Stimulated activated naive CD8-positive, alpha-beta T cell treated with anti-CD3 and anti-CD28 coated beads, Interleukin-15, Interleukin-2, amounts not matched to agents 100 ng/mL and 50 ng/mL, for 24 hours (primary cell): Measurements from ENCODE around the gene MAST4.
"Not testable (repeated sequence)": the region's sequence is repeated elsewhere in the genome, so short reads cannot be mapped to it uniquely, and the experiment has no call there.

Source experiments
- H3K27ac Mint-ChIP-seq: one replicate; pipeline ENCODE4 v1.8.0; 2021; ENCODE audit warnings: mild to moderate bottlenecking, mixed read lengths
- H3K27me3 Mint-ChIP-seq: one replicate; pipeline ENCODE4 v1.8.0; 2021; ENCODE audit warnings: mixed read lengths
- H3K36me3 Mint-ChIP-seq: one replicate; pipeline ENCODE4 v1.8.0; 2021; ENCODE audit warnings: low read depth, mixed read lengths
- H3K4me1 Mint-ChIP-seq: one replicate; pipeline ENCODE4 v1.8.0; 2021; ENCODE audit warnings: low read depth, mixed read lengths
- H3K4me3 Mint-ChIP-seq: one replicate; pipeline ENCODE4 v1.8.0; 2021; ENCODE audit warnings: mild to moderate bottlenecking, mixed read lengths
- H3K9me3 Mint-ChIP-seq: one replicate; pipeline ENCODE4 v1.8.0; 2021; ENCODE audit warnings: mixed read lengths

Gene MAST4

GRCh38 chr5:66747607-66748006 lies 151.4 kb downstream of the MAST4 start:
- Mint-ChIP-seq H3K36me3 (no peaks in the 10 kb centered on the region), H3K4me1 (peaks cover 8% of the 10 kb centered on the region), H3K27me3 (peaks cover 13% of the 10 kb centered on the region), H3K9me3 (no peaks in the 10 kb centered on the region), H3K4me3 (no peak overlapping the region), H3K27ac (no peak overlapping the region)

DNA sequence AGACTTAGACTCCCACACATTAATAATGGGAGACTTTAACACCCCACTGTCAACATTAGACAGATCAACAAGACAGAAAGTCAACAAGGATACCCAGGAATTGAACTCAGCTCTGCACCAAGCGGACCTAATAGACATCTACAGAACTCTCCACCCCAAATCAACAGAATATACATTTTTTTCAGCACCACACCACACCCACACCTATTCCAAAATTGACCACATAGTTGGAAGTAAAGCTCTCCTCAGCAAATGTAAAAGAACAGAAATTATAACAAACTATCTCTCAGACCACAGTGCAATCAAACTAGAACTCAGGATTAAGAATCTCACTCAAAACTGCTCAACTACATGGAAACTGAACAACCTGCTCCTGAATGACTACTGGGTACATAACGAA lies 156.5 kb downstream of the MAST4 start:
- not testable (repeated sequence) for H3K4me3 Mint-ChIP-seq, H3K27ac Mint-ChIP-seq, H3K36me3 Mint-ChIP-seq, H3K9me3 Mint-ChIP-seq, H3K4me1 Mint-ChIP-seq
- peaks cover 11% of the 10 kb centered on the region for H3K27me3 Mint-ChIP-seq

GRCh38 chr5:66757219-66757833 lies 161.1 kb downstream of the MAST4 start:
- H3K36me3 Mint-ChIP-seq = no peaks in the 10 kb centered on the region

GRCh38 chr5:66757834-66758371 lies 161.7 kb downstream of the MAST4 start:
- Mint-ChIP-seq H3K36me3 (no peaks in the 10 kb centered on the region), H3K4me1 (no peaks in the 10 kb centered on the region), H3K4me3 (no peak overlapping the region), H3K27ac (no peak overlapping the region), H3K9me3 (no peaks in the 10 kb centered on the region), H3K27me3 (peaks cover 26% of the 10 kb centered on the region)

More at GRCh38 chr5:66757219-66757833, 161.1 kb downstream of the MAST4 start:
- no peaks in the 10 kb centered on the region for H3K4me1 Mint-ChIP-seq
- H3K9me3 Mint-ChIP-seq = no peaks in the 10 kb centered on the region
- no peak overlapping the region for H3K4me3 Mint-ChIP-seq
- no peak overlapping the region for H3K27ac Mint-ChIP-seq
- peaks cover 26% of the 10 kb centered on the region for H3K27me3 Mint-ChIP-seq

GRCh38 chr5:66769030-66769733 lies 173.0 kb downstream of the MAST4 start:
- Mint-ChIP-seq H3K4me3 (no peak overlapping the region), H3K4me1 (no peaks in the 10 kb centered on the region), H3K9me3 (no peaks in the 10 kb centered on the region), H3K27ac (no peak overlapping the region), H3K27me3 (no peaks in the 10 kb centered on the region), H3K36me3 (no peaks in the 10 kb centered on the region)

DNA sequence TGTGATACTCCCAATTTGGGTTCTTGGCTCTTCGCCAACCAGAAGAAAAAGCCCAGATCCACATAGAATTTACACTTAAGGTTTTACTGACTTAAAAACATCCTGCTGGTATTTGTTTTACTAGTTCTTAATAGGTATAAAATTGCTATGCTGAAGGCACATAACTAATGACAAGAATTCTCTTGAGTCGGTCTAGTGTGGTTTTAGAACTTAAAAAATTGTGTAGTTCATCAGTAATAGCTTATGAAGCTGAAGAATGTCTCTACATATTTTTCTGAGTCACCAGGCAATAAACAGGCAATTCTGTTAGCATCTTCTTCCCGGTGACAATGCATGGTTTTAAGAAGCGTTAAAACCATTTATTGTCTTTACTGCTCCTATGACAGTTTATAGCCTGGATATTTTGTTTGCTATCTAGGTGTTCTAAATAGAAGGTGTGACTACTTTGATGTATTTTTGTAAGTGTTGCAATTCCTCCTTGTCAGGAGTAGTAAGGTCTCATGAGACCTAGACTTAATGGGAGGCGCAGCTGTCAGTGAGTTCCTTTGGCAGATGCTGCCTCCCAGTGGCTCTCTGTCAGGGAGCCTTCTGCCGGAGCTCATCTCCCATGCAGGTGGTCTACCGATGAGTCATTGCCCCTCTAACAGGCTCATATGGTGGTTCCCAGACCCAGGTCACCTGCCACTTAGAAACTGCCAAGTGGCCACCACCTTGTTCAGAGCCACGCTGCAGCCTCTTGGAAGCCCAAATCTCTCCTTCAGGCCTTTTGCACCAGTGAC lies 173.8 kb downstream of the MAST4 start:
- H3K36me3 Mint-ChIP-seq = no peaks in the 10 kb centered on the region
- H3K27me3 Mint-ChIP-seq = no peaks in the 10 kb centered on the region
- no peak overlapping the region for H3K4me3 Mint-ChIP-seq
- no peak overlapping the region for H3K27ac Mint-ChIP-seq
- H3K9me3 Mint-ChIP-seq = no peaks in the 10 kb centered on the region
- H3K4me1 Mint-ChIP-seq = no peaks in the 10 kb centered on the region

- Mint-ChIP-seq H3K36me3 (no peaks in the 10 kb centered on the region), H3K27me3 (no peaks in the 10 kb centered on the region), H3K27ac (no peak overlapping the region), H3K4me1 (no peaks in the 10 kb centered on the region), H3K9me3 (no peaks in the 10 kb centered on the region), H3K4me3 (no peak overlapping the region)
These were observed 181.7 kb downstream of the MAST4 start for GRCh38 chr5:66777868-66778267.

DNA sequence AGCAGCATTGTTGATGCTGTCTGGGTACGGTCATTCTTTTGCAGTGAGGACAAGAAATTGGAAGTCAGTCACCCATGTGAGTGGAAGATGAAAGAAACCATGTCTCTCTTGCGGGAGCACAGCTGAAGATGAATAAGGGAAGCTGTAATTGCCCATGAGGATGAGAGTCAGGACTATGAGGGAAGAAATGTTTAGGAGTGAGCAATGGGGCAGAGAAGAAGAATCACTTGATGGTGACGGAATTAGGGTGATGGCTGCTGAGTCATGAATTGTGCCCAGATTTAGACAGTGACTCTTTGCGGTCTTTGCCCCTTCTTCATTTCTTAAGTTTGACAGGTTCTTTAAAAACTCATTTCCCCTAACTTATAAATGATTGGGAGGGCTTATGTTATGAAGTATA lies 183.3 kb downstream of the MAST4 start:
- Mint-ChIP-seq H3K27ac (no peak overlapping the region), H3K36me3 (no peaks in the 10 kb centered on the region), H3K4me3 (no peak overlapping the region), H3K9me3 (no peaks in the 10 kb centered on the region), H3K4me1 (no peaks in the 10 kb centered on the region), H3K27me3 (peaks cover 3% of the 10 kb centered on the region)

DNA sequence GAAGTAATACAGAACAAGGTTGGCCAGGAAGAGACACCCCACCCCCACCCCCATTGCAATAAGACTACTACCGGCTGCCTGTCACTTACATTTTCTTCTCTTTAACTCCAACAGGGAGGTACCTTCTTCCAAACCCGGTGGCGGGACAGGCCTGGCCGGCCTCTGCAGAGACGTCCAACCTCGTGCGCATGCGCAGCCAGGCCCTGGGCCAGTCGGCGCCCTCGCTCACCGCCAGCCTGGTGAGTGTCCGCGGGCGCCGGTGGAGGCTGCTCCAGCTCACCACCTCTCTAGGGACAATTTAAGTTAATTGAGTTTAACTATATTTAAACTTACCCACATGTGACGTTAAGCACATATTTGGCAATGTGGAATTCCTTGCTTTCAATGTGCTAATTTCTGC lies 192.4 kb downstream of the MAST4 start:
- H3K4me3 Mint-ChIP-seq = no peak overlapping the region
- no peaks in the 10 kb centered on the region for H3K9me3 Mint-ChIP-seq
- no peak overlapping the region for H3K27ac Mint-ChIP-seq
- H3K4me1 Mint-ChIP-seq = no peaks in the 10 kb centered on the region
- no peaks in the 10 kb centered on the region for H3K36me3 Mint-ChIP-seq
- H3K27me3 Mint-ChIP-seq = peaks cover 3% of the 10 kb centered on the region

- Mint-ChIP-seq H3K4me1 (no peaks in the 10 kb centered on the region), H3K4me3 (no peak overlapping the region), H3K27me3 (peaks cover 3% of the 10 kb centered on the region), H3K36me3 (no peaks in the 10 kb centered on the region), H3K27ac (no peak overlapping the region), H3K9me3 (no peaks in the 10 kb centered on the region)
These were observed 193.2 kb downstream of the MAST4 start for GRCh38 chr5:66789434-66789833.

- Mint-ChIP-seq H3K36me3 (no peaks in the 10 kb centered on the region), H3K27ac (no peak overlapping the region), H3K4me3 (no peak overlapping the region), H3K9me3 (no peaks in the 10 kb centered on the region), H3K27me3 (peaks cover 3% of the 10 kb centered on the region), H3K4me1 (no peaks in the 10 kb centered on the region)
These were observed 196.9 kb downstream of the MAST4 start for GRCh38 chr5:66793049-66793448.

DNA sequence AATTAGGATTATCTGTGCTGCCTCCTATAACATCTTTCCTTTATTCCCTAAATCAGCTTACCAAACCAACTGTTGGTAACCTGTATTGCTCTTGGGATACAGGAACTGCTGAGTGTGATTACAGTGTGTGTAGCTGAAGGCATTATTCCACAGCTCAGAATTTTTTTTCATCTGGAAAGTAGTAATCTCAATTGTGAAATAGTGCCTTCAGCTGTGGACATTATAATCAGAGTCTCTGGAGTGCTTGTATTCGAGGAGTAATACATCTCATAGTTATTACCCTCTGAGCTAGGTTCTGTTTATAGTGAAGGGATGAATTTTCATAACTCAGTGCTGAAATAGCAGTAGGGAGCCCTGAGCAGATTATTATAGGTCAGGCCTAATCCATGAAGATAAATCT lies 199.5 kb downstream of the MAST4 start:
- peaks cover 11% of the 10 kb centered on the region for H3K27me3 Mint-ChIP-seq
- no peaks in the 10 kb centered on the region for H3K9me3 Mint-ChIP-seq
- no peak overlapping the region for H3K4me3 Mint-ChIP-seq
- H3K4me1 Mint-ChIP-seq = no peaks in the 10 kb centered on the region
- no peaks in the 10 kb centered on the region for H3K36me3 Mint-ChIP-seq
- H3K27ac Mint-ChIP-seq = no peak overlapping the region

- peaks cover 11% of the 10 kb centered on the region for H3K27me3 Mint-ChIP-seq
- no peak overlapping the region for H3K27ac Mint-ChIP-seq
- no peaks in the 10 kb centered on the region for H3K9me3 Mint-ChIP-seq
- H3K36me3 Mint-ChIP-seq = no peaks in the 10 kb centered on the region
- H3K4me3 Mint-ChIP-seq = no peak overlapping the region
- no peaks in the 10 kb centered on the region for H3K4me1 Mint-ChIP-seq
These were observed 200.4 kb downstream of the MAST4 start for GRCh38 chr5:66796305-66797292.

- H3K9me3 Mint-ChIP-seq = no peaks in the 10 kb centered on the region
- no peak overlapping the region for H3K27ac Mint-ChIP-seq
- no peak overlapping the region for H3K4me3 Mint-ChIP-seq
- H3K27me3 Mint-ChIP-seq = peaks cover 32% of the 10 kb centered on the region
- no peaks in the 10 kb centered on the region for H3K36me3 Mint-ChIP-seq
- no peaks in the 10 kb centered on the region for H3K4me1 Mint-ChIP-seq
These were observed 206.7 kb downstream of the MAST4 start for GRCh38 chr5:66802941-66803340.
